ENCODE data around the gene CAPN9. TPM values are rescaled to one million over a fixed set of nuclear protein-coding genes. Genes with fewer than 3 reads are reported as not detected.

Gene CAPN9
- polyA plus RNA-seq, 12 donors, result 0.38 to 4.9 (median 1.2) TPM; not detected in 1

DNA sequence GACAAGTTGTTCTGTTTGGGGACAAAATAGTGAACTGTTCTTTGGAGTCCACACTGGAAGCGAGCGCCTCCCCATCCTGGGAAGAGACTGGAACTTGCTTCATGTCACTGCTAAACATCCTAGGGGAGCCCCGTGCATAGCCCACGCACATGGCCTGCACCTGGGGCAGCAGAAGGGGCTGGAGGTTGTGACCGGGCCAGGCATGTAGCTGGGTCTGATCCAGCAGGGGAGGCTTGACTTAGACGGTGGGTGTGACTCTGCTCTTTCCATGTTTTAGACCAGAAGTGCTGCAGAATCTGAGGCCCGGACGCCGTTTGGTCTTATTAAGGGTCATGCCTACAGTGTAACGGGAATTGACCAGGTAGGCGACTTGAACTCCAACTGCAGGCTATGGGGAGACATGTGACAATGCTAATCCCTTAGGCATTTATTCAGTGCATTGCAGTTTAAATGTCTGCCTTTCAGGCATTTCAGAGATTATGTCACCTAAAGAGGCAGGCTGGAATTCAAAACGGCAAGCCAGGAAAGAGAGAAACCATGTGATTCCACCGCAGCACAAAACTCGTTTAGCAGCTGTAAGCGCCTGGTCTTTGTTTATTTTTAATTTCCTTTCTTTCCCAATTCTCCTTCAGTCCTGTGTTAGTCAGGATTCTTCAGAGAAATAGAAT is 21.8 kb downstream of the CAPN9 start:
- DNase-seq, result peak; percentile 51

DNA sequence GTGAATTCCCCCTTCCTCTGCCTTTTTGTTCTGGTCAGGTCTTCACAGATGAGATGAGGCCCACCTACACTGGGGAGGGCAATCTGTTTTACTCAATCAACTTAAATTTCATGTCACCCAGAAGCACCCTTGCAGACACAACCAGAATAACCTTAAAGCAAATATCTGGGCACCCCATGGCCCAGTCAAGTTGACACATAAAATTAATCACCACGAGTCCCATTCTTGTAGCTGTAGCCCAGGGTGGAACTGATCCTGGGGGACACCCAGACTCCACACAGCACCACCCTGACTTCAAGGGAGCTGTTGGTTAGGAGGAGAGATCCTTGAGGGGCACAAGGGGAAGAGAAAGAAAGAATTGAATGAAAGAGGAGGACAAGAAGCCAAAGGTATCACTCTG is 23.1 kb downstream of the CAPN9 start:
- DNase-seq, result no peak

DNA sequence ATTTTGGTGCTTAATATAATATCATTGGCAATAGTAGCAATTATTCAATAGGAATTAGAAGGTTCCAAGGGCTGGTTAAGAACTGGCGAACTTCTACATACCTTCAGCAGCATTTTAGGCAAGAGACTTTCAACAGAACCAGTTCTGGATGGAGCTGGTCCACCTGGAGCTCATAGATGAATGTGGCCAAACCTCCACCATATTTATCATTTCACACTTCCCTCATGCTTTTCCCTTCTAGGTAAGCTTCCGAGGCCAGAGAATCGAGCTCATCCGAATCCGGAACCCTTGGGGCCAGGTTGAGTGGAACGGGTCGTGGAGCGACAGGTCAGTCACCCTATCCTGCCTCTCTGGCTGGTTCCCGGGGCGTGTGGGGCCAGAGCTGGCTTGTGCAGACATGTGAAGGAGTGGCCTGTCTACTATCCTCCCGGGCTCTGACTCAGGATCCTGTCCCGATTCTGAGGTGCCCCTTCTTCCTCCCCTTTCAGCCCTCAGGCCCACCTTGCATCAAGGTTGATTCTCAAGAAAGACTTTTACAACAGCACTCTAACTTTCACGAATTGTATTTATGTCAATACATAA is 24.7 kb downstream of the CAPN9 start:
- no peak for DNase-seq

DNA sequence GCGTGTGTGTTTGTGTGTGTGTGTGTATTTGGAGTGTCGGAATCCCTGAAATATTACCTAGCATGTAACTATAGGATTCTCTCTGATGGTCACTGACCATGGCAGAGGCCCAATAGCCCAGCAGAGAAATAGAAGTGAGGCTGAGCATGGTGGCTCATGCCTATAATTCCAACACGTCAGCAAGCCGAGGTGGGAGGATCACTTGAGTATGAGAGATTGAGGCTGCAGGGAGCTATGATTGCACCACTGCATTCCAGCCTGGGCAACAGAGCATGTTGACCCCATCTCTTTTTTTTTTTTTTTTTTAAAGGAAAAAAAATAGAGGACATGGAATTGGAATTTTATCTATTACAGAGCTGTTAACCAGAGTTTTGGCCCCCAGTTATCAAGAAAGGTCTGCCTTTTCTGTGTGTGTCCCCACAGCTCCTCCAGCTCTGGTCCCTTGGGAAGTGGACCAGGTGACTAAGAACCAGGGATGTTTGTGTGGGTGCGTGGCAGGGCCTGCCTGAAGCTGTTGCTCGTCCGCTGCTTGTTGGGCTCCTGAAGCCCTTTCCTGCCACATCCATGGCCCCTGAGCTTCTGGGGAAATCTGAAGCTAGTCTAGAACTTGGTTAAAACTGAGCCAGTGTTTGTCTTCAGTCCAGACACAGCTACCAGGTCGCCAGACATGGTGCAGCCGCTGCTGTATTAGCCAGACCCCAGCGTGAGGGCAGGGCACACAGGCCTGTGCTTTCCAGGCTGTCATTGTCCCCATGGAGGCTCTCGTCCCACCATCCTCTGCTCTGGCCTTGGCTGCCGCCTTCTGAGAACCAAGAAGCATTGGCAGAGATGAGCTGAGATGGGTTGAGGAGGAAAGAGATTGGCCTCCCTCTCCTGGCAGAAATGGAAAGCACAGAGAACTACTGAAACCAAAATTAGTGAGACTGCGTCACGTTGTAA is 25.5 kb downstream of the CAPN9 start:
- peak; percentile 64 for DNase-seq

DNA sequence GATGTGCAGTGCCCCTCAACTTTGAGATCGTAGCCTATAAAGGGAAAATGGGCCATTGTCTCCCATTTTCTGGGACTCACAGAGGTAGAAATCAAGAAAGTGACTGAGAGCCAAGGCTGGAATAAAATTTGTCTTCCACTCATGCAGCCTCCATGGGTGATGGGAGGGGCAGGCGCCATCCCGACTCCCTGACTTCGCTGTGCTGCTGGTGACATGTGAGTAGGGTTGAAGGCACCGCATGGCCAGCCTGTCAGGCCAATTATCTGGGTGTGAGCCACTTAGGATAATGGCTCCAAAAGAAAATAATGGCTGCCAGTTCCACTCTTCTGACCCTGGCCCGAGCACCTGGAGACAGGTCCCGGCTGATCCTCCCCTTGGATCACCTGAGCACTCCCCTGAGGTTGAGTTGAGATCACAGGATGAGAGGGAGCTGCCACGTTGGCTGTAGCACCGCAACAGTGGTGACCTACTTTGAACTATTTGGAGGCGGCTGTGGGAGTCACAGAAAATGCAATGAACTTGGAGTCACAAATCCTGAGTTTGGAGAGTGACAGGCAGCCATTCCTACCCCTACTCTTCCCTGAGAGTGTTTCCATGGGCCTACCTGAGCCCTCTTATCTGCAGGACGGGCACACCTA is 26.3 kb downstream of the CAPN9 start:
- DNase-seq, result no peak

DNA sequence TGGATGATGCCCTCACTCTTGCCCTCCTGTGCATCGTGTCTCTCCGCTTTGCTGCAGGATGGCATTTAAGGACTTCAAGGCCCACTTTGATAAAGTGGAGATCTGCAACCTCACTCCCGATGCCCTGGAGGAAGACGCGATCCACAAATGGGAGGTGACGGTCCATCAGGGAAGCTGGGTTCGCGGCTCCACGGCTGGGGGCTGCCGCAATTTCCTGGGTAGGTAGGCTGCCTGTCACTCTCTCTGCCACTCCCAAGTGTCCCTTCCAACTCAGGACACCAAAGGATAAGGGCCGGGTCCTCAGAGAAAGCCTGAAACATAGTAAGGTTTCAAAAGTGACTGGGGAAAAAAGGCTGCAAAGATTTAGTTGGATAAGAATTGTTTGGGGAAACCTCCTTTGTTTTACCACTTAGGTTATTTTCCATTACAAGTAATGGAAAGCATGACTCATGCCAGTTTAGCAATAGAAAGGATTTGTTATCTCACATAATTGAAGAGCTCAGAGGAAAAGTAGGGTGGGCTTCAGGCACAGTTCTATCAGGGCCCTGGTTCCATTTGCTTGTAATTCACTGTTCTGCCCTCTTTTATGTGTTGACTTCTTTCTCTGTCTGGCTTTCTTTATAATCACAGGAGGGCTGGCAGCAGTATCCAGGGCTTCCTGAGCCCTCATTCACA is 31.9 kb downstream of the CAPN9 start:
- DNase-seq, result no peak

DNA sequence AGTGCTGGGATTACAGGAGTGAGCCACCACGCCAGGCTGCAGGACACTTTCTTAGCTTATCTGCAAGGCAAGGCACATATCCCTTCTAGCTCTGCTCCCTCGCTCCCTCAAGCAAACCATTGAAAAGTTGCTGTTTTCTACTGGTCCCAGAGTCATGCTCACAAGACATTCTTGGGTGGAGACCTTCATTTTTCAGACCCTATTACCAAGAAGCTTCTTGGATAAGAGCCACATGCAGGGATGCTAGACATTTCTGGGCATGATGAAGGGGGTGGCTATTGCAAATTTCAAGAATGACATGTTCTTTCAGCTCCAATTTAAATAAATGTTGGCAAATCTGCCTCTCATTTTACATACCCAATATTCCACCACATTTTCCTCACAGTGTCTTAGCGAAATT is 33.9 kb downstream of the CAPN9 start:
- no peak for DNase-seq

DNA sequence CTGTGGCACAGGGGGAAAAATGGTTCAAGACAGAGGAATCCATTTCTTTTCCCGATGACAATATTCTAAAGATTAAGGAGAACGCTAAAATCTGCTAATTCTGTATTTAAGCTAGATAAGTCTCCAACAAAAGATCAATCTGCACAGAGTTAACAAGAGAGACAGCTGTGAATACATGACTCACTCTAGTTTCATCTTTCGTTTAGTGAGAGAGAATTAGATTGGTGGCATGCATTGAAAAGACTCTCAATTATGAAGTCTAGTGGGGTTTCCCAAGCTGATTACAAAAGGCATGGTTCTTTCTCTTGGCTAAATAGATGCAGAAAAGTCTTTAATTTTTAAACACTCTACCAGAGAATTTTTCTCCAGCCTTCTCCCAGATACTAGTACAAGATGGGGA is 34.4 kb downstream of the CAPN9 start:
- no peak for DNase-seq

DNA sequence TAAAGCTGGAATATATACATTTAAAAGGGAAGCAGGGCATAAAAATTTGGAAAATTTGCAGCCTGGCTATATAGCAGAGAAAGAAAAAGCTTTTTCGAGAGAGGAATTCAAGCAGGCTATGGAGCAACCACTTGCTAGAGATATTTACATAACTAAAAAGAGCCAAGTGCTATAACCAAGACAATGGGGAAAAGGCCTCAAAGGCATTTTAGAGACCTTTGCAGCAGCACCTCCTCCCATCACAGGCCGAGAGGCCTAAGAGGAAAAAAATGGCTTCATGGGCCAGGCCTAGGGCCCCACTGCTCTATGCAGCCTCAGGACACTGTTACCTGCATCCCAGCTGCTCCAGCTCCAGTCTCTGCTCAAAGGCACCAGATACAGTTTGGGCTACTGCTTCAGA is 37.0 kb downstream of the CAPN9 start:
- DNase-seq, result no peak

DNA sequence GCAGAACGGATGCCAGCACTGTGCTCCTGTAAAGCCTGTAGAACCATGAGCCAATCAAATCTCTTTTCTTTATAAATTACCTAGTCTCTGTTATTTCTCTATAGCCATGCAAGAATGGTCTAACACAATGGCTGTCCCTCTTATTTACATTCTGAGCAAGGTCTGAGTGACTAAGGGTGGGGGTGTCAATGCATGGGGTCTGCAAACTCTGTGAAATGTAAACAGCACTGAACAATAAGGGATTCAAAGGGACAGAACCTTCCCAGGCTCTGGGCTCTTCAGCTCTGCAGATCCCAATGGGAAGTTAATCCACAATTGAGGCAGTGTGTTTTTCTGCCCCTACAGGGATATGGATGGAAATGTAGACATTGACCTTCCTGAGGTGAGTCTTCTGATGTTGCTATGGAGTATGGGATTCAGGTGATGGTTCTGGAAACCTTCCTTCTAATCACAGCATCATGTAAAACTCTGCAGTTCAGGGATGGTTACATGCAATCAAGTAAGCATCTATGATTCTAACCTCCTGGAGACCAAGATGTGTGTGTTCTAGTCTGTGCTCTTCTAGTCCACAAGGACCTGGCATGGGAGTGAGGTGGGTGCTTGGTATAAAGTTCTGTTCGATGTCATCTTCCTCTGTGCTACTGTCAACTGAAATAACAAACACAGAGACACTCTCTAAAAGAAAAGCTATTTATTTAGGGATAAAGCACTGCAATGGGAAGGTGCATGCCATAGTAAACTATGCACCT is 38.6 kb downstream of the CAPN9 start:
- no peak for DNase-seq

DNA sequence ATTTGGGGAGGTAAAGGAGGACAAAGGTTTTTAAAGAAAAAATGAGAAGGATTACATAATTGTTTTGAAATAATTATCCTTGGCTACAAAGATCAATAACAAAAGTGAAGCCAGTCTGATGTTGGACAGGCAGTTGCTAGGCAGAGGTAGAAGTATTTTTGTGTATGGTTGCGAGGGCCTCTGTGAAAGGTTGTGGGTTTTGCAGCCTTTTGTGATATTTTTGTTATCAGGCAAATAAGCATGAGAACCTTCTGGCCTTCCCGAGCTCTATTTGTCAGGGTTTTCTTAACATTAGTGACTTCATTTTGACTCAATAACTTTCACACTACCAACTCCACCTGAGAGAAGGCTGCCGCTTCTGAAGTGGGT is 39.2 kb downstream of the CAPN9 start:
- no peak for DNase-seq

DNA sequence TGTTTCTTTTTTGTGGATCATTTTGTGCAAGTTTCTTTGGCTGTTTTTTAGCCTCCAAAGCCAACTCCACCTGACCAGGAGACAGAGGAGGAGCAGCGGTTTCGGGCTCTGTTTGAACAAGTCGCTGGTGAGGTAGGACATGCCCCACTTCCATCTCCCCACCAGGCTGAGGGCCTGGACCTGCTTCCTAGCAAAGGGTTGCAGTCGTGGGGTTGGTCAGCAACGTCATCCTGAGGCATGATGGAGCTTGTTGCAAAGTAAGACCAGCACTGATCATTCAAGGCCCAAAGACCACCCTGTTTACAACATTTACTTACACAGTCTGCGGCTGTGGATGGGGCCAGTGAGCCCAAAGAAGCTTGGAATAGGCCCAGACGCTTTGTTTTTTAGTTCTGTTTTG is 40.3 kb downstream of the CAPN9 start:
- no peak for DNase-seq

DNA sequence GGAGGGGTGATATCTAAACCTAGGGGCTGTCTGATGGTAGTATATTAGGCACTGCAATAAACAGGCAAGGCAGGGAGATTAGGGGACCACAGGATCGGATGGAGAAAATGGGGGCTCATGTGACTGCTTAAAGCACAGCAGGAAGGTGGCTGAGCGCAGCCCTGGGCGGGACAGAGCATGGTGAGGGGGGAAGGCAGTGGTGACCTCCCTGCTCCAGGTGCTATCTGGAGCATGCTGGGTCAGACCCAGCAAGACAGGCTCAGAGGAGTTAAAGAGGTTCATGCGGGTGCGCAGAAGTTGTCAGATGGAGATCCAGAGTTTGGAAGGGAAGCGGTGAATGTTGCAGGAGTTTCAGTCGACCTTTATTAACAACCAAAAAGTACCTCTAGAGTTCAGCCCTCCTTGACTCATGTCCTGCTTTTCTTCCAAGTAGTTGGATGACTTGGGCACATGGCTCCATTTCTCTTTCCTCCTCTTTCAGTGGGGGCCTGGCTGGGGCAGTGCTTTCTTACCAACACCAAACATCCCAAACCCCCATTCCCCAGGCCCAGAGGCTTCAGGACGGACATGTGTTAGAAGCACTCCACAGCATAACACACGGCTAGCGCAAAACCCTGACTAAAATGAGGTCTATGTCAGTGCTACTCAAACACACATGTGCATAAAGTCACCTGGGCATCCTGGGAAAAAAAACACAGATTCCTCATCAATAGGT is 41.5 kb downstream of the CAPN9 start:
- DNase-seq, result no peak

DNA sequence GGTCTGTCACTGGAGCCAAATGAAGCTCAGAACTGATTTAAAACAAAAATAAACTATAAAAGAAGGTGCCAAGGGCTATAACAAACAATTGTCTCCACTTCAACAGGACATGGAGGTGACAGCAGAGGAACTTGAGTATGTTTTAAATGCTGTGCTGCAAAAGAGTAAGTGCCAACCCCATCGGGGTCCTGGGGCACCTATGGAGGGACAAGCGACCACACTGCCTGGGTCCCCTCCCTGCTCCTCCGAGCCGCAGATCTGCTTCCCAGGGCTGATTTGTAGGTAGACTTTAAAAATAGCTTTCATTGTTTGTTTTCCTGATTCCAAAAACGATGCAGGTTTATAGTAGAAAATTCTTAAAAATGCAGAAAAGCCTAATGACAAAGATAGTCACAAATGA is 42.8 kb downstream of the CAPN9 start:
- DNase-seq, result no peak

DNA sequence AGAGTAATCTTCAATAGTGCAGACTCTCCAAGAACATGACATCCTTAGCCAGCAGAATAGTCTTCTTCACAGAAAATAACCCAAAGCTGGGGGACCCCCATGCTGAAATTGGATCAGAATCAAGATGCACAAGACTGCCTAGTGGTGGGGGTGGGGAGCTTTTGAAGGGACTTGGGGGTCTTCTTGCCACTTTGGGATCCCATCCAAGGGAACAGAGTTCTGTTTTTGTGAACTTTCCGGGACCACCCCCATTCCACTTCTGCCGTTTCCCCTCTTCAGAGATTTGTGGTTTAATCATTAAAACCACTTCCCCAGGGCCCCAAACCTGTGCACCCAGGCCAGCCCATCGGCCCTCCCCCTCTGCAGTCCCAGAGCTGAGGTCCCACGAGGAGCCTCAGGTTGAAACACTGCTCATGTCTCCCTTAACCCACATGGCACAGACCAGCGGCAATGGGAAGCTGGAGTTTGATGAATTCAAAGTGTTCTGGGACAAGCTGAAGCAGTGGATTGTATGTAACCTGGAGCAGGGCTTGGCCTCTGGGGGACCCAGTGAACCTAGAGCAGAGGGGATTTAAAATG is 44.9 kb downstream of the CAPN9 start:
- DNase-seq, result no peak

DNA sequence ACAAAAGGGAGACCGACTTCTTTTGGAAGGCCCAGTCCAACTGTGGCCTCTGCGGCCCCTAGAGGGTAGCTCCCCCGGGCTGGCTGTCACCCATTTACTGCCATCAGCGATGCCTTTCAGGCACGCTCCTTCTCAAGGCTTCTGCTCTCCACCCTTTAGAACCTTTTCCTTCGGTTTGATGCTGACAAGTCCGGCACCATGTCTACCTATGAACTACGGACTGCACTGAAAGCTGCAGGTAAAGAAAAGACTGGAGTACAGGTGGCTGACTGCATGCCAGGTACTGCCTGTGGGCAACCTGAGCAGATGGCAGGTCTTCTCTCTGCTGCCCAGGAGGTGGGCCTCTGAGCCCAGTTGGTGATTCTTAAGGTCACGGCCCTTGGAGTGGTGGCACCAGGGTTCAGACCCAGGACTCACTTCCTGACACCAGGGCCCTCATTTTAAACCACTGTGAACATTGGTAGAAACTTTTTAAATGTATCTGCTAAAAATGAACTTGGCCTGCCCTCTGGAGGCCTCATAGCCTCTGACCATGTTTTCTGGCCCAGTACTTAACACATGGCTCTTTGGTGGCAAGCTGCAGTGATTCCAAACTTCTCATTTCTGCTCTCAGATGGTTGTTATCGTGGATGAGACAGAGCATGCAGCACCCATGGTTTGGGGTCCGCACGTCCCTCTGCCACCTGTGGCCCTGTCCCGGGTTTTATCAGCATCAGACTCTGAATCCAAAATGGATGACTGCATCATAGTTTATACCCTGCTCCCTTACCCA is 45.7 kb downstream of the CAPN9 start:
- no peak for DNase-seq

DNA sequence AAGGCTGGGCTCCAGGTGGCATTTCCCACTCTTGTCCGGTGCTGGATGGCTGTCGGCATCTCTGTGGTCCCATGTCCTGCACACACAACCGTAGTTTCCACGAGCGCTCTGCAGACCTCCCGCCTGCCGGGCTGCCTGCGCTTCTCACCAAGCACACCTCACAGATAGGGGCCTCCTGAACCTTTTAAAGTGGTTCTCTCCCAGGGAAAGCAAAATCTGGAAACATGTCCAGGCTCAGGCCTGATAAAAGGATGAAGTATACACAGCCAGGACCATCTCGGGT is 46.2 kb downstream of the CAPN9 start:
- no peak for DNase-seq

DNA sequence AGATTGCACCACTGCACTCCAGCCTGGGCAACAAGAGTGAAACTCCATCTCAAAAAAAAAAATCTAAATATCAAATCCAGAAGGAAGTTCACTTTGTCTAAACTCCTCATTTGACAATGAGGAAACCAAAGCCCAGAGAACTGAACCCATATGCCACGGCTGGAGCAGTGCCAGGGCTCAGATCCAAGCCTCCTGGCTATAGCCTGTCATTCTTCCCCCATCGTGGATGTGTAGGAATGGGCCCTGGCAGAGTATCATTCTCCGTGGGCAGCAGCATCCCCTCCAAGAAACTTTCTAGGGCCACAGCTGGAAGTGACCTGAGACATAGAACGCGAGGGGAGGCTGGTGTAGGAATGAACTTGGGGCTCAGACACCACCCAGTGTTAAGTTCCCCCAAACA is 47.2 kb downstream of the CAPN9 start:
- DNase-seq, result no peak

DNA sequence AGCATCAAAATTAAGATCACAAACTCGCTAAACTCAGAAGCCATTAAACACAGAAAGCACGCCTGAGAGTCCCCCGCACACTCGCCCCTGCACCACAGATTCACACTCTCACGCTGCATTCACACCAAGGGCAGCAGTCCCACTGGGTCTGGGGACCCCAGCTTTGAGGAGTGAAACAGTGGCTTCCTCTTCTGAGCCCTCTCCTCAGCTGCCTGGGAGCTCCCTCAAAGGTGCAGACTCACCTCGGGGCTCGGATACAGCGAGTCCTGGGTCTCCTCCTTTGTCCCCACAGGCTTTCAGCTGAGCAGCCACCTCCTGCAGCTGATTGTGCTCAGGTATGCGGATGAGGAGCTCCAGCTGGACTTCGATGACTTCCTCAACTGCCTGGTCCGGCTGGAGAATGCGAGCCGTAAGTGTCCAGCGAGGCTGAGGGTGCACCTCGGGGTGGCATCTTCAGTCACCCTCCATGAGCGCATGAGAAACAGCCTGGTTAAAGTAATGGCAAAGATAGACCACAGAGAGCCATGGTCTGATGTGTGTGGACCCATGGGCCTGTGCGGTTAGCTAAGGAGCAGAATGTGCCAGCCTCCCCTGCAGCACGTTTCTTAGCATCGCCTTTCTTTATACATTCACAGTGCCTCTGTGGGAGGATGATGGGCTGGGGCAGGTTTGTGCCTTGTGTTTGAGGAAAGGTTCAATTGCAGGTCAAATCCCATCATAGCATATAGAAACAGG is 47.9 kb downstream of the CAPN9 start:
- no peak for DNase-seq
